GM23338 (cell line): ENCODE results near the gene CCDC61.

Source experiments
- CREB1 ChIP-seq: fragments of 250-450 bp; sonication (Bioruptor Pico); IDR thresholded peaks from 2 replicates; pipeline ENCODE4 v1.5.0; 2020; ENCODE audit warnings: low read depth, mild to moderate bottlenecking, moderate library complexity
- CTCF ChIP-seq, 2 experiments: fragments of 200-600 bp in 1 of 2; sonication (generic) in 1 of 2; conservative IDR thresholded peaks; 2 replicates each; pipeline versions ENCODE4 v1.5.1 to v1.6.1; 2016 to 2017; ENCODE audit warnings: antibody characterized with exemption in 2 of 2, low read depth in 2 of 2, mild to moderate bottlenecking in 2 of 2, moderate library complexity in 1 of 2
- EZH2 ChIP-seq: fragments of 200-600 bp; sonication (generic); IDR thresholded peaks from one replicate; pipeline ENCODE4 v1.8.0; 2017; ENCODE audit warnings: antibody characterized with exemption, mild to moderate bottlenecking, low read depth; ENCODE audit not compliant: unreplicated experiment
- EZH2phosphoT487 ChIP-seq: fragments of 200-600 bp; sonication (generic); IDR thresholded peaks from one replicate; pipeline ENCODE4 v1.8.1; 2018; ENCODE audit warnings: antibody characterized with exemption; ENCODE audit not compliant: unreplicated experiment
- JUNB ChIP-seq: IDR thresholded peaks from one replicate; pipeline ENCODE4 v1.6.1; 2016; ENCODE audit warnings: antibody characterized with exemption; ENCODE audit not compliant: unreplicated experiment
- POLR2AphosphoS5 ChIP-seq: IDR thresholded peaks from 2 replicates; pipeline ENCODE4 v1.6.1; 2016; ENCODE audit warnings: antibody characterized with exemption, low read depth
- STAT1 ChIP-seq: IDR thresholded peaks from one replicate; pipeline ENCODE4 v1.6.1; 2016; ENCODE audit warnings: antibody characterized with exemption; ENCODE audit not compliant: unreplicated experiment
- TF ChIP-seq, protein P1 (sequence below): IDR thresholded peaks from one replicate; pipeline ENCODE4 v1.6.1; 2018; ENCODE audit warnings: antibody characterized with exemption; ENCODE audit not compliant: unreplicated experiment

DNA sequence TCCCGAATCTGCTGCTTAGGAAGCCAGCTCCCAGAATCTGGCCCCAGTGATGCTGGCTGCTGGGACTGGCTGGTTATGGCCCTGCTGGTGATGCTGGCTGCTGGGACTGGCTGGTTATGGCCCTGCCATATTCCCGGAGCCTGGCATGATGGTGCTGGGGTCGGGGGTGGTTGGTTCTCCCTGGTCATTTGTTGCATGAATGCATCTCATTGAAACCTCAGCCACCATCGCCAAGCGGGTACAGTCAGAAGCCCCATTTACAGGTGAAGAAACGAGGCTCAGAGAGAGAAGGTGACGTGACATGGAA is 25.5 kb downstream of the CCDC61 start:
- TF ChIP-seq CTCF (conservative IDR thresholded peaks at IDR 0.05; ENCODE audit: low read depth in 2 of 2), result no peak
- TF ChIP-seq, protein P1, sequence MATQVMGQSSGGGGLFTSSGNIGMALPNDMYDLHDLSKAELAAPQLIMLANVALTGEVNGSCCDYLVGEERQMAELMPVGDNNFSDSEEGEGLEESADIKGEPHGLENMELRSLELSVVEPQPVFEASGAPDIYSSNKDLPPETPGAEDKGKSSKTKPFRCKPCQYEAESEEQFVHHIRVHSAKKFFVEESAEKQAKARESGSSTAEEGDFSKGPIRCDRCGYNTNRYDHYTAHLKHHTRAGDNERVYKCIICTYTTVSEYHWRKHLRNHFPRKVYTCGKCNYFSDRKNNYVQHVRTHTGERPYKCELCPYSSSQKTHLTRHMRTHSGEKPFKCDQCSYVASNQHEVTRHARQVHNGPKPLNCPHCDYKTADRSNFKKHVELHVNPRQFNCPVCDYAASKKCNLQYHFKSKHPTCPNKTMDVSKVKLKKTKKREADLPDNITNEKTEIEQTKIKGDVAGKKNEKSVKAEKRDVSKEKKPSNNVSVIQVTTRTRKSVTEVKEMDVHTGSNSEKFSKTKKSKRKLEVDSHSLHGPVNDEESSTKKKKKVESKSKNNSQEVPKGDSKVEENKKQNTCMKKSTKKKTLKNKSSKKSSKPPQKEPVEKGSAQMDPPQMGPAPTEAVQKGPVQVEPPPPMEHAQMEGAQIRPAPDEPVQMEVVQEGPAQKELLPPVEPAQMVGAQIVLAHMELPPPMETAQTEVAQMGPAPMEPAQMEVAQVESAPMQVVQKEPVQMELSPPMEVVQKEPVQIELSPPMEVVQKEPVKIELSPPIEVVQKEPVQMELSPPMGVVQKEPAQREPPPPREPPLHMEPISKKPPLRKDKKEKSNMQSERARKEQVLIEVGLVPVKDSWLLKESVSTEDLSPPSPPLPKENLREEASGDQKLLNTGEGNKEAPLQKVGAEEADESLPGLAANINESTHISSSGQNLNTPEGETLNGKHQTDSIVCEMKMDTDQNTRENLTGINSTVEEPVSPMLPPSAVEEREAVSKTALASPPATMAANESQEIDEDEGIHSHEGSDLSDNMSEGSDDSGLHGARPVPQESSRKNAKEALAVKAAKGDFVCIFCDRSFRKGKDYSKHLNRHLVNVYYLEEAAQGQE, result no peak
- no peak for TF ChIP-seq EZH2
- TF ChIP-seq POLR2AphosphoS5, result no peak
- TF ChIP-seq STAT1, result no peak
- no peak for TF ChIP-seq EZH2phosphoT487
- TF ChIP-seq CREB1, result no peak
- TF ChIP-seq JUNB, result no peak
